ENCODE results near the gene CLINT1. TPM values are rescaled to one million over a fixed set of nuclear protein-coding genes. Genes with fewer than 3 reads are reported as not detected.
A peak's percentile ranks its signal among the peaks of the same experiment; 100 is the strongest.

Gene CLINT1
- polyA plus RNA-seq, 4 donors: 37.3 to 145 (median 67.7) TPM

GRCh38 chr5:157820593-157821252, 38.2 kb downstream of the CLINT1 start:
- FAIRE-seq (no peak), DNase-seq (peak; percentile 39 to 65)
- H3K4me1 ChIP-seq (ENCODE audit: control insufficient read depth in 3 of 3, insufficient read depth in 2 of 3, low read depth in 1 of 3, low read length in 2 of 3): peaks cover 0 to 3% (median 2%) of the 10 kb centered on the region in 3 donors
- H3K36me3 ChIP-seq (ENCODE audit: control insufficient read depth in 3 of 3, insufficient read depth in 2 of 3, low read depth in 1 of 3, low read length in 3 of 3): peaks cover 2% of the 10 kb centered on the region in 3 donors
- no peak overlapping the region for H3K27ac ChIP-seq (ENCODE audit: low read depth in 1 of 3, low read length in 2 of 3)
- H3K9me3 ChIP-seq (ENCODE audit: control insufficient read depth in 2 of 2, insufficient read depth in 1 of 2, low read depth in 1 of 2, low read length in 1 of 2): no peaks in the 10 kb centered on the region
- WGBS, 3 donors: 15 to 32% (median 21%) methylated on average over 6 of the region's 6 CpGs
- no peaks in the 10 kb centered on the region for H3K27me3 ChIP-seq (ENCODE audit: control insufficient read depth in 3 of 3, insufficient read depth in 3 of 3, low read length in 3 of 3)
- no peak overlapping the region for H3K4me3 ChIP-seq (ENCODE audit: low read depth in 1 of 3, low read length in 3 of 3)

- no peaks in the 10 kb centered on the region for H3K9me3 ChIP-seq (ENCODE audit: control insufficient read depth in 2 of 2, insufficient read depth in 1 of 2, low read depth in 1 of 2, low read length in 1 of 2)
- FAIRE-seq (no peak), DNase-seq (no peak)
- H3K27ac ChIP-seq (ENCODE audit: low read depth in 1 of 3, low read length in 2 of 3): no peak overlapping the region
- H3K4me1 ChIP-seq (ENCODE audit: control insufficient read depth in 3 of 3, insufficient read depth in 2 of 3, low read depth in 1 of 3, low read length in 2 of 3): peaks cover 0 to 3% (median 2%) of the 10 kb centered on the region in 3 donors
- peaks cover 2 to 8% (median 4%) of the 10 kb centered on the region in 3 donors for H3K36me3 ChIP-seq (ENCODE audit: control insufficient read depth in 3 of 3, insufficient read depth in 2 of 3, low read depth in 1 of 3, low read length in 3 of 3)
- H3K4me3 ChIP-seq (ENCODE audit: low read depth in 1 of 3, low read length in 3 of 3): no peak overlapping the region
- WGBS, 3 donors: 57 to 66% (median 62%) methylated on average over 3 of the region's 3 CpGs
- H3K27me3 ChIP-seq (ENCODE audit: control insufficient read depth in 3 of 3, insufficient read depth in 3 of 3, low read length in 3 of 3): no peaks in the 10 kb centered on the region
Measured at GRCh38 chr5:157819502-157820115, 39.3 kb downstream of the CLINT1 start.

GRCh38 chr5:157818368-157818767, 40.6 kb downstream of the CLINT1 start:
- no peak for FAIRE-seq
- 95 to 98% (median 95%) methylated on average over 2 of the region's 2 CpGs for WGBS, 3 donors
- Histone ChIP-seq H3K27ac (ENCODE audit: low read depth in 1 of 3, low read length in 2 of 3) (no peak overlapping the region), H3K4me1 (ENCODE audit: control insufficient read depth in 3 of 3, insufficient read depth in 2 of 3, low read depth in 1 of 3, low read length in 2 of 3) (peaks cover 0 to 3% (median 2%) of the 10 kb centered on the region in 3 donors), H3K27me3 (ENCODE audit: control insufficient read depth in 3 of 3, insufficient read depth in 3 of 3, low read length in 3 of 3) (no peaks in the 10 kb centered on the region), H3K4me3 (ENCODE audit: low read depth in 1 of 3, low read length in 3 of 3) (no peak overlapping the region), H3K36me3 (ENCODE audit: control insufficient read depth in 3 of 3, insufficient read depth in 2 of 3, low read depth in 1 of 3, low read length in 3 of 3) (peaks cover 2 to 9% (median 3%) of the 10 kb centered on the region in 3 donors), H3K9me3 (ENCODE audit: control insufficient read depth in 2 of 2, insufficient read depth in 1 of 2, low read depth in 1 of 2, low read length in 1 of 2) (no peaks in the 10 kb centered on the region)
- DNase-seq: no peak

- DNase-seq: no peak
- Histone ChIP-seq H3K9me3 (ENCODE audit: control insufficient read depth in 2 of 2, insufficient read depth in 1 of 2, low read depth in 1 of 2, low read length in 1 of 2) (no peaks in the 10 kb centered on the region), H3K36me3 (ENCODE audit: control insufficient read depth in 3 of 3, insufficient read depth in 2 of 3, low read depth in 1 of 3, low read length in 3 of 3) (peaks cover 2 to 9% (median 3%) of the 10 kb centered on the region in 3 donors), H3K27ac (ENCODE audit: low read depth in 1 of 3, low read length in 2 of 3) (no peak overlapping the region), H3K27me3 (ENCODE audit: control insufficient read depth in 3 of 3, insufficient read depth in 3 of 3, low read length in 3 of 3) (no peaks in the 10 kb centered on the region), H3K4me1 (ENCODE audit: control insufficient read depth in 3 of 3, insufficient read depth in 2 of 3, low read depth in 1 of 3, low read length in 2 of 3) (peaks cover 0 to 3% (median under 1%) of the 10 kb centered on the region in 3 donors), H3K4me3 (ENCODE audit: low read depth in 1 of 3, low read length in 3 of 3) (no peak overlapping the region)
- WGBS, 3 donors: 85 to 91% (median 85%) methylated on average over 2 of the region's 2 CpGs
- no peak for FAIRE-seq
Measured at GRCh38 chr5:157817928-157818327, 41.0 kb downstream of the CLINT1 start.

GRCh38 chr5:157817387-157817702, 41.6 kb downstream of the CLINT1 start:
- WGBS, 3 donors: 73 to 86% (median 85%) methylated on average over 5 of the region's 5 CpGs
- H3K9me3 ChIP-seq (ENCODE audit: control insufficient read depth in 2 of 2, insufficient read depth in 1 of 2, low read depth in 1 of 2, low read length in 1 of 2): no peaks in the 10 kb centered on the region
- no peak overlapping the region for H3K27ac ChIP-seq (ENCODE audit: low read depth in 1 of 3, low read length in 2 of 3)
- FAIRE-seq (no peak), DNase-seq (no peak)
- peaks cover 0 to 3% (median 0%) of the 10 kb centered on the region in 3 donors for H3K4me1 ChIP-seq (ENCODE audit: control insufficient read depth in 3 of 3, insufficient read depth in 2 of 3, low read depth in 1 of 3, low read length in 2 of 3)
- no peak overlapping the region for H3K4me3 ChIP-seq (ENCODE audit: low read depth in 1 of 3, low read length in 3 of 3)
- H3K27me3 ChIP-seq (ENCODE audit: control insufficient read depth in 3 of 3, insufficient read depth in 3 of 3, low read length in 3 of 3): no peaks in the 10 kb centered on the region
- peaks cover 2 to 9% (median 3%) of the 10 kb centered on the region in 3 donors for H3K36me3 ChIP-seq (ENCODE audit: control insufficient read depth in 3 of 3, insufficient read depth in 2 of 3, low read depth in 1 of 3, low read length in 3 of 3)

GRCh38 chr5:157816682-157817386, 42.1 kb downstream of the CLINT1 start:
- Histone ChIP-seq H3K4me1 (ENCODE audit: control insufficient read depth in 3 of 3, insufficient read depth in 2 of 3, low read depth in 1 of 3, low read length in 2 of 3) (peaks cover 0 to 2% (median 0%) of the 10 kb centered on the region in 3 donors), H3K9me3 (ENCODE audit: control insufficient read depth in 2 of 2, insufficient read depth in 1 of 2, low read depth in 1 of 2, low read length in 1 of 2) (no peaks in the 10 kb centered on the region), H3K27ac (ENCODE audit: low read depth in 1 of 3, low read length in 2 of 3) (no peak overlapping the region), H3K4me3 (ENCODE audit: low read depth in 1 of 3, low read length in 3 of 3) (no peak overlapping the region), H3K27me3 (ENCODE audit: control insufficient read depth in 3 of 3, insufficient read depth in 3 of 3, low read length in 3 of 3) (no peaks in the 10 kb centered on the region), H3K36me3 (ENCODE audit: control insufficient read depth in 3 of 3, insufficient read depth in 2 of 3, low read depth in 1 of 3, low read length in 3 of 3) (peaks cover 2 to 9% (median 5%) of the 10 kb centered on the region in 3 donors)
- 27 to 45% (median 37%) methylated on average over 1 of the region's 1 CpG for WGBS, 3 donors
- DNase-seq (peak; percentile 23 to 33), FAIRE-seq (peak; percentile 88)

- WGBS, 3 donors: 74 to 94% (median 93%) methylated on average over 2 of the region's 2 CpGs
Measured at GRCh38 chr5:157812086-157812485, 46.9 kb downstream of the CLINT1 start.

GRCh38 chr5:157808043-157808442, 50.9 kb downstream of the CLINT1 start:
- H3K27me3 ChIP-seq (ENCODE audit: control insufficient read depth in 3 of 3, insufficient read depth in 3 of 3, low read length in 3 of 3): no peaks in the 10 kb centered on the region
- H3K27ac ChIP-seq (ENCODE audit: low read depth in 1 of 3, low read length in 2 of 3): no peak overlapping the region
- no peak for FAIRE-seq
- H3K4me3 ChIP-seq (ENCODE audit: low read depth in 1 of 3, low read length in 3 of 3): no peak overlapping the region
- H3K36me3 ChIP-seq (ENCODE audit: control insufficient read depth in 3 of 3, insufficient read depth in 2 of 3, low read depth in 1 of 3, low read length in 3 of 3): peaks cover 2 to 25% (median 9%) of the 10 kb centered on the region in 3 donors
- no peaks in the 10 kb centered on the region for H3K9me3 ChIP-seq (ENCODE audit: control insufficient read depth in 2 of 2, insufficient read depth in 1 of 2, low read depth in 1 of 2, low read length in 1 of 2)
- WGBS, 3 donors: 88 to 98% (median 96%) methylated on average over 2 of the region's 2 CpGs
- DNase-seq: no peak
- no peaks in the 10 kb centered on the region for H3K4me1 ChIP-seq (ENCODE audit: control insufficient read depth in 3 of 3, insufficient read depth in 2 of 3, low read depth in 1 of 3, low read length in 2 of 3)

More at GRCh38 chr5:157812086-157812485, 46.9 kb downstream of the CLINT1 start:
- H3K4me3 ChIP-seq (ENCODE audit: low read depth in 1 of 3, low read length in 3 of 3): no peak overlapping the region
- no peaks in the 10 kb centered on the region for H3K27me3 ChIP-seq (ENCODE audit: control insufficient read depth in 3 of 3, insufficient read depth in 3 of 3, low read length in 3 of 3)
- no peaks in the 10 kb centered on the region for H3K9me3 ChIP-seq (ENCODE audit: control insufficient read depth in 2 of 2, insufficient read depth in 1 of 2, low read depth in 1 of 2, low read length in 1 of 2)
- no peak overlapping the region for H3K27ac ChIP-seq (ENCODE audit: low read depth in 1 of 3, low read length in 2 of 3)
- no peak for DNase-seq
- H3K4me1 ChIP-seq (ENCODE audit: control insufficient read depth in 3 of 3, insufficient read depth in 2 of 3, low read depth in 1 of 3, low read length in 2 of 3): no peaks in the 10 kb centered on the region
- H3K36me3 ChIP-seq (ENCODE audit: control insufficient read depth in 3 of 3, insufficient read depth in 2 of 3, low read depth in 1 of 3, low read length in 3 of 3): peaks cover 2 to 17% (median 11%) of the 10 kb centered on the region in 3 donors
- no peak for FAIRE-seq

All from small intestine (tissue), 7 donors.